GM21717 (cell line): Measurements from ENCODE around the gene ELOVL2.
"Not testable (repeated sequence)": the region's sequence is repeated elsewhere in the genome, so short reads cannot be mapped to it uniquely, and the experiment has no call there.

ENCODE experiments used
- ATAC-seq: cut with Tn5 transposase; IDR thresholded peaks from one replicate; pipeline ENCODE4 v1.9.1; 2021; ENCODE audit warnings: mild to moderate bottlenecking, moderate library complexity; ENCODE audit not compliant: unreplicated experiment

The ELOVL2 gene

DNA sequence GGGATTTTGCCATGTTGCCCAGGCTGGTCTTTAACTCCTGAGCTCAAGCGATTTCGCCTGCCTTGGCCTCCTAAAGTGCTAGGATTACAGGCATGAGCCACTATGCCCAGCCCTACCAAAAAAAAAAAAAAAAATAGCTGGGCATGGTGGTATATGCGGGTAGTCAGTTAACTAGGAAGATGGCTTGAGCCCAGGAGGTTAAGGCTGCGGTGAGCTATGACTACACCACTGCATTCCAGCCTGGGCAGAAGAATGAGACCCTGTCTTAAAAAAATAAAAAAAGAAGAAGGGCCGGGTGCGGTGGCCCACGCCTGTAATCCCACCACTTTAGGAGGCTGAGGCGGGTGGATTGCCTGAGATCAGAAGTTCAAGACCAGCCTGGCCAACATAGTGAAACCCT is 50.2 kb downstream of the ELOVL2 start:
- no peak for ATAC-seq

- no peak for ATAC-seq
These were observed 53.0 kb downstream of the ELOVL2 start for GRCh38 chr6:10991115-10991514.

- no peak for ATAC-seq
These were observed 54.5 kb downstream of the ELOVL2 start for GRCh38 chr6:10989587-10989986.

GRCh38 chr6:10984959-10985358 is 59.1 kb downstream of the ELOVL2 start:
- not testable (repeated sequence) for ATAC-seq

GRCh38 chr6:10981409-10981808 is 62.7 kb downstream of the ELOVL2 start:
- ATAC-seq, result no peak

DNA sequence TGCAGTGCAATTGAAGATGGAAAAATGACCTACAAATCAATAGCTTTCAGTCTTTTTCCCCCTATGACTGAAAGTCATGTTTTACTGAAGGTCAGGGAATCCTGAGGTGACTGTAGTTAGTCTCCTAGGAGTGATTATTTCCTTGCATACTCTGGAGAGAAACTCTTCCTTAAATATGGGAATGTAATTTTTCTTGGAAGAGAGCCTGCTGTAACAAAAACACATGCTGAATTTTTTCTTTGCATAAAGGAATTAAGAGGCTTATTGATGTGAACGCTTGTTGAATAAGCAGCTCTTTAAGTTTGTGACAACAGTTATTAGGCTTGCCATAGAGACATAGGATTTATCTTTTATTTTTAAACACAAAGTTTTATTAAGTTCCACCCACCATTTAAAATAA is 64.5 kb downstream of the ELOVL2 start:
- no peak for ATAC-seq

GRCh38 chr6:10977231-10977968 is 66.7 kb downstream of the ELOVL2 start:
- no peak for ATAC-seq

DNA sequence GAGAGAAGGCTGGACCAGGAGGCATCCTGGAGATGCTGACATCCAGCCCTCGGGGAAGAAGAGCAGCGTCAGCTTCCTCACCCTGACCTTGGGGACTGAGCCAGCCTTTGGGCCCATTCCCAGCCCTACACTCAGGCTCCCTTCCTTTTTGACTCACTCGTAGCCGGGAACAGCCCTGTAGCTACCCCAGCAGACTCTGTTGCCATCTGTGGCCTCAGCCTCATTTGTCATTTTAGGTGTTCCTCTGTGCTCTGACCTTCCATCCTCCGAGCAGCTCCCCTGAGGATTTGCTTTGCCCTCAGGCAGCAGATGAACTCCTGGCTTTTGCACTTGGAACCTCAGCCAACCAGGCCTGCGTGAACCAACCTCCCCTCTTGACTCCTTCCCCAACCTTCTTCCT is 67.5 kb downstream of the ELOVL2 start:
- no peak for ATAC-seq

DNA sequence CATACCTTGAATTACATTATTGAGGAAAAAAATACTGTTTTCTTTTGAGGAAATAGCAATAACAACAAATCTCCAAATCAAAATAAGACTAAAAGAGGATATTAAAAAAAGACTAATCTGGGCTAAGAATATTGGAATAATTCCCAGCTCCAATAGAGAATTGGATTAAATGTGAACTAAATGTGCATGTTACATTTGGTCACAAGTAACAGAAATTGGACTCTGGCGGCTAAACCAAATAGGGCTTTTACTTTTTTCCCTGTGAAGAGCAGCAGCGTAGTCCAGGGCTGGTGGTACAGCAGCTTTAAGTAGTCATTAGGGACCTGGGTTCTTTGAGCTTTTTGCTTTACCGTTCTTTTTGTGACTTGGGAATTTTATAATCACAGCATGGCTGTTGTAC is 71.9 kb downstream of the ELOVL2 start:
- no peak for ATAC-seq

DNA sequence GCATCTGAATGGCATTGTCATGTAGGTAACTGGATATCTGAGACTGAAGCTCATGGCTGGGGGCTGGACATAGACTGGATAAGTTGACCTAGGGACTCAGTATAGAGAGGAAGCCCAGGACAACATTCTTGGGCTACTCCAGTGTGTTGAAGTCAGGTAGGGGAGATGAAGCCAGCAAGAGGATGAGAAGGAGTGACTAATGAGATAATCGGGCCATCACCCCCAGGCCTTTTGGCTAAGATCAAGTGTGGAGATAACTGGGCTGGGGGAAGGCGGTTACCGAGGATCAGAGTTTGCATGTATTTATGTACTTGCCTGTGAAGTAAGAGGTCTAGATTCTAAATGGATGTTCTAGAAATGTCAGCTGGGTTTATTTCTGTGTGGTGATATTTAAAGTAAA is 73.4 kb downstream of the ELOVL2 start:
- no peak for ATAC-seq

DNA sequence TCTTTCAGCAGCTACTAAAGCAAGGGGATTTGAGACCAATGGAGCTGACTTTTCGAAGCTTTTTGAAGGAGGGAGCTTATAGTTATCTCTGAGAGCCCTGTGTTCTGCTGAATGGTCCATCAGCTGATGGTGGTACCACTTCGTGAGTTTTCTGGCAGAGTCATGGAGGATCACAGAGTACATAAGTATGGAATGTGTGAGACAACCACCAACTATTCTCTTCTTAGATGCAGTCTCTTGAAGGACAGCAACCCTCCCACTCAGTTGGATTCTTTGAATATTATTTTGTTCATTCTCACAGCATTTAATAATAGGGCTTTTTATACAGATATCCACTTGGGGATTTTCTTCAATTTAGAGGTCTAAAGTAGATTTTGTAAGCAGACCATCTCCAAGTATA is 75.3 kb downstream of the ELOVL2 start:
- no peak for ATAC-seq

DNA sequence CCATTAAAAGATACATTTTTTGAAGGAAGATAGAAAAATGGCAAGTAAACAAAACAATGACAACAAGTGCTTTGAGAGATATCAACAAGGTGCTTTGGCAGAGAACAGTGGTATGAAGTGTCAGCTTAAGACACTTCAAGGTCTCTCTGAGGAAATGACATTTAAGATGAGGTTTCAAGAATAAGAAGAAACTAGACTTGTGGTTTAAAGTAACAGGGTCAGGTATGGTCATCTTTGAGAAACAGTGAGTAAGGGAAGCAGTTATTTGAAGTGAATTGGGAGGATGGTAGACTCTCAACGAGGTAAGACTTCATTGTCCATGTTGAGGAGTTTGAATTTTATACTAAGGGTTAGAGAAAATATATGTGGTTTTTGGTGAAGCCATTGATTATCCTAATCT is 79.4 kb downstream of the ELOVL2 start:
- ATAC-seq, result peak; percentile 92

DNA sequence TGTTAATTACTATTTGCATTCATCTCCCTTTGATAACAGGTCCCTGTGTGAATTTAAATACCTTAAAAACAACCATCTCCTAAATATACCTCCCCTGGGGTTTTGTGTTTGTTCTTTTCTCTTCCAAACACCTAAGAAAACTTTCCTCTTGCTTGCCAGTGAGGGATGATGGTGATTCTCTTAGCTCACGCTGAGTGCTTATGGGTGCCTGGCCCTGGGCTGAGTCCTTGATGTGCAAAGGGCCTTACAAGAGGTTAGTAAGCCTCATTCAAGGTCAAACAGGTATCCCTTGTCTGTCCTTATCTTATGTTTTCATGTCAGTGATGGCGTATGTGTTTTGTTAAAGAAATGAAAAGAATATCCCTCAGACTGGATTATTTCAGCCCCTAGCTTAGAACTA is 81.0 kb downstream of the ELOVL2 start:
- no peak for ATAC-seq

- ATAC-seq, result no peak
These were observed 81.4 kb downstream of the ELOVL2 start for GRCh38 chr6:10962673-10963072.

DNA sequence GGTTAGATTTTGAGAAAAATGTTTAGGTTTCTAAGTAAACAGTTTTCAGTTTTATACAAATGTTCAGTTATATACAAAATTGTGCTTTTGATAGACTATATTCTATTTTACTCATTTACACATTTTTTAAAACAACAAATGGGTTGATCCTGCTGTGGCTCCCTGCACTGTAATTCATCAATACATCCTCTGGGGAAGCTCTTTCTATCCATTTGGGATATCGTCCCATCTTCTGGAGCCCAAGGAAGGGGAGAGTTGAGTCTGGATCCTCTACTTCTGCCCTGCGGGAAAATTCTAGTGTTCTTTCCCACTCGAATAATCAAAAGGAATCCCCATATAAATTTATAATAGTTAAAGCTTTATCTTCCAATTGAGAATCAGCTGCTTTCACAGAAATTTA is 82.3 kb downstream of the ELOVL2 start:
- no peak for ATAC-seq

GRCh38 chr6:10960171-10960570 is 83.9 kb downstream of the ELOVL2 start:
- ATAC-seq, result no peak

DNA sequence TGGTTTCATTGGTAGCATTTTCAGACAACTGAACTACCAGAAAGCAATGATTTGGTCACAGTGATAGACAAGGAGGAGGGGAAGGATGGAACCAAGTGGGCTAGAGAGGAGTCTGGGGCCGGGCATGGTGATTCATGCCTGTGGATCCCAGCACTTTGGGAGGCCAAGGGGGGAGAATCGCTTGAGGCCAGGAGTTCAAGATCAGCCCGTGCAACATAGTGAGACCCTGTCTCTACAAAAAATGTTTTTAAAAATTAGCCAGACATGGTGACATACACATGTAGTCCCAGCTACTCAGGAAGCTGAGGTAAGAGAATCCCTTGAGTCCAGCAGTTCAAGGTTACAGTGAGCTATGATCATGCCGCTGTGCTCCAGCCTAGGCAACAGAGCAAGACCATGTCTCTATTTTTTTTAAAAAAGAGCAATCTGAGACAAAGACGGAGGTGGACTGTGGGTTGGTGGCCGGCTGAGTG is 86.7 kb downstream of the ELOVL2 start:
- ATAC-seq, result no peak

DNA sequence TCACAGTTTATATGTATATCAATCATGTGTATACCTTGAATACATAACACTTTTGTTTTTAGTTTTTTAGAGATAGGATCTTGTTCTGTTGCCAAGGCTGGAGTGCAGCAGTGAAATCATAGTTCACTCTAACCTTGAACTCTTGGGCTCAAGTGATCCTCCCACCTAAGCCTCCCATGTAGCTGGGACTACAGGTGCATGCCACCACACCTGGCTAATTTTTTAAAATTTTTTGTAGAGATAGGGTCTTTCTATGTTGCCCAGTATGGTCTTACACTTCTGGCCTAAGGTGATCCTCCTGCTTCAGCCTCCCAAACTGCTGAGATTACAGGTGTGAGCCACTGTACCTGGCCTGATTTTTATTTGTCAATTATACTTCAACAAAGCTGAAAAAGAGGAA is 87.3 kb downstream of the ELOVL2 start:
- no peak for ATAC-seq

DNA sequence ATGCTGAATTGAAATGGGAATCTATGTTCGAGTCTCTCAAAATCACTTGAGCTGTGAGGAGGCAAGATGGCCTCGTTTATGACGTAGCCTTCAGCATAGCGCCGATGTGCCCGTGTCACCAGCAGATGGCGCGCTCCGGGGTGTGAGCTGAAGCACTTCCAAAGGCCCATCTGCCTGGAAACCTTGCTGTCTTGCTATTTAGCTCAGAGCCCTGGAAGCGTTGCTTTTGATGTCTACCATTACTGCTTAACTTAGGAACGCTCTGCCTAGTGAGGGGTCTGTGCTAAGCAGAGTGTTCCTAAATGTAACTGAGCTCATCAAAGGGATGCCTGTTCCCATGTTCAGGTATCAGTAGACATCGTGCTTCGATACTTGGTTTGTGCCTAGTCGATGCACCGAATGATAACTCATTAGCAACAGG is 89.5 kb downstream of the ELOVL2 start:
- ATAC-seq, result peak; percentile 88

DNA sequence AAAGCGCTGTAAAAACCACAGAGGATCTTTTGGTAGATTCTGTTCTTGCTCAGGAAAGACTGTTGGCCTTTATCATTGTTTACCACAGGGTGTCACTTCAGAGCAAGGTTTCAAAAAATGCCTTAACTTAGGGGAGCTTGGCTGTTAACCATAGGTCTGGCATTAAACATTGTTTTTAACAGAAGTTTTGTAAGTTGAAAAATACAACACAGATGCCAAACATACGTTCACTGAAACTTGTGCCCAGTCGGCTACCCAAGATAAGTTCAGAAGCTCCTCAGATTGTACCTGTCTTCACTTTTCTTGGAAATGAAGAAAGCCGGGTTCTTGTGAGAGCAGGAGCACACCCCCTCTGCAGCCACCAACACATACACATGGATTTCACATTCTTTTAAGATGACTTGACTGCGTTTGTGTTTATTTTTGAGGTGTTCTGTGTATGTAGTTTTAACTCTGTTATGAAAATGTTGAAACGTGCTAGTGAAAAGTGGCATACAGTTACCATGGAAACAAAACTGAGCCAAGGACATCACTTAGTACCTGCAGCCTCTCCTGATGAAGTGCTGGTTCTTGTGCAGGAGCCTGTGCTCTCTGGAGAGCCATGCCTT is 92.3 kb downstream of the ELOVL2 start:
- ATAC-seq, result no peak

GRCh38 chr6:10949579-10950490 is 94.3 kb downstream of the ELOVL2 start:
- no peak for ATAC-seq

DNA sequence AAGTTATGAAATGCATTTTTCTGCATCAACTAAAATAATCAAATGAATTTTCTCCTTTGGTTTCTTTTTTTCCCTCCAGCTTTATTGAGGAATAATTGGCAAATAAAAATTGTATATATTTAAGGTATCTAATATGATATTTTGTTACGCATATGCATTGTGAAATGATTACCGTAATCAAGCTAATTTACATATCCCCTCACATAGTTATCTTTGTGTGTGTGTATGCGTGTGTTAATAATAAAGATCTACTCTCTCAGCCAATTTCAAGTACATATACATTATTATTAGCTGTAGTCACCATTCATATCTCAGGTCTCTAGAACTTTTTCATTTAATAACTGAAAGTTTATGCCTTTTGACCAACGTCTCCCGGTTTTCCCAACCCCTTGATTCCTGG is 96.1 kb downstream of the ELOVL2 start:
- no peak for ATAC-seq
